Progenitor cell of endocrine pancreas (in vitro differentiated cells): ENCODE results near the gene ANO6. TPM values are rescaled to one million over a fixed set of nuclear protein-coding genes. Genes with fewer than 3 reads are reported as not detected.
A peak's percentile ranks its signal among the peaks of the same experiment; 100 is the strongest.

Experiments
- DNase-seq: peaks from one replicate; pipeline ENCODE4 v3.0.0; 2021; ENCODE audit warnings: low spot score; ENCODE audit not compliant: unreplicated experiment
- H3K27ac Mint-ChIP-seq: 2 replicates; pipeline ENCODE4 v1.8.0; 2021; ENCODE audit warnings: mild to moderate bottlenecking, moderate library complexity, mixed read lengths
- H3K27me3 Mint-ChIP-seq: 2 replicates; pipeline ENCODE4 v1.8.0; 2021; ENCODE audit warnings: mixed read lengths
- H3K36me3 Mint-ChIP-seq: 2 replicates; pipeline ENCODE4 v1.8.0; 2022; ENCODE audit warnings: mixed read lengths; ENCODE audit not compliant: insufficient read depth
- H3K4me1 Mint-ChIP-seq: 2 replicates; pipeline ENCODE4 v1.8.0; 2021; ENCODE audit warnings: low read depth, mixed read lengths
- H3K4me3 Mint-ChIP-seq: 2 replicates; pipeline ENCODE4 v1.8.0; 2021; ENCODE audit warnings: low read depth, mild to moderate bottlenecking, moderate library complexity, mixed read lengths
- H3K9me3 Mint-ChIP-seq: 2 replicates; pipeline ENCODE4 v1.8.0; 2021; ENCODE audit warnings: low read depth, mixed read lengths
- total RNA-seq: library from RNA; stranded (reverse); gene quantifications from 2 replicates; pipeline ENCODE4 v1.2.1, GENCODE V29; 2021
- TF ChIP-seq, protein P1 (sequence below): fragments of 200-600 bp; sonication (generic); IDR thresholded peaks from one replicate; pipeline ENCODE4 v1.5.0; 2021; ENCODE audit warnings: antibody characterized with exemption, mild to moderate bottlenecking; ENCODE audit not compliant: unreplicated experiment

ANO6 gene
- total RNA-seq, 1 donor from 2014 or later, result 39.2 TPM

DNA sequence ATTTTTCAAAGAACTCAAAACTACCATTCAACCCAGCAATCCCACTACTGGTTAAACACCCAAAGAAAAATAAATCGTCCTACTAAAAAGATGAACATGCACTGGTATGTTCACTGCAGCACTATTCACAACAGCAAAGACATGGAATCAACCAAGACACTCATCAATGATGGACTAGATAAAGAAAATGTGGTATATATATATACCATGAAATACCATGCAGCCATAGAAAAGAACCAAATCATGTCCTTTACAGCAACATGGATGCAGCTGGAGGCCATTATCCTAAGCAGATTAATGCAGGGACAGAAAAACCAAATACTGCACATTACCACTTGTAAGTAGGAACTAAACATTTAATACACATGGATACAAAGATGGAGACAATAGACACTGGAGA lies 3.8 kb upstream of the ANO6 start:
- TF ChIP-seq, protein P1, sequence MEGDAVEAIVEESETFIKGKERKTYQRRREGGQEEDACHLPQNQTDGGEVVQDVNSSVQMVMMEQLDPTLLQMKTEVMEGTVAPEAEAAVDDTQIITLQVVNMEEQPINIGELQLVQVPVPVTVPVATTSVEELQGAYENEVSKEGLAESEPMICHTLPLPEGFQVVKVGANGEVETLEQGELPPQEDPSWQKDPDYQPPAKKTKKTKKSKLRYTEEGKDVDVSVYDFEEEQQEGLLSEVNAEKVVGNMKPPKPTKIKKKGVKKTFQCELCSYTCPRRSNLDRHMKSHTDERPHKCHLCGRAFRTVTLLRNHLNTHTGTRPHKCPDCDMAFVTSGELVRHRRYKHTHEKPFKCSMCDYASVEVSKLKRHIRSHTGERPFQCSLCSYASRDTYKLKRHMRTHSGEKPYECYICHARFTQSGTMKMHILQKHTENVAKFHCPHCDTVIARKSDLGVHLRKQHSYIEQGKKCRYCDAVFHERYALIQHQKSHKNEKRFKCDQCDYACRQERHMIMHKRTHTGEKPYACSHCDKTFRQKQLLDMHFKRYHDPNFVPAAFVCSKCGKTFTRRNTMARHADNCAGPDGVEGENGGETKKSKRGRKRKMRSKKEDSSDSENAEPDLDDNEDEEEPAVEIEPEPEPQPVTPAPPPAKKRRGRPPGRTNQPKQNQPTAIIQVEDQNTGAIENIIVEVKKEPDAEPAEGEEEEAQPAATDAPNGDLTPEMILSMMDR, result no peak
- Mint-ChIP-seq H3K36me3 (no peaks in the 10 kb centered on the region), H3K27me3 (no peaks in the 10 kb centered on the region), H3K4me3 (no peak overlapping the region), H3K9me3 (no peaks in the 10 kb centered on the region), H3K27ac (no peak overlapping the region), H3K4me1 (peaks cover 15% of the 10 kb centered on the region)
- no peak for DNase-seq

DNA sequence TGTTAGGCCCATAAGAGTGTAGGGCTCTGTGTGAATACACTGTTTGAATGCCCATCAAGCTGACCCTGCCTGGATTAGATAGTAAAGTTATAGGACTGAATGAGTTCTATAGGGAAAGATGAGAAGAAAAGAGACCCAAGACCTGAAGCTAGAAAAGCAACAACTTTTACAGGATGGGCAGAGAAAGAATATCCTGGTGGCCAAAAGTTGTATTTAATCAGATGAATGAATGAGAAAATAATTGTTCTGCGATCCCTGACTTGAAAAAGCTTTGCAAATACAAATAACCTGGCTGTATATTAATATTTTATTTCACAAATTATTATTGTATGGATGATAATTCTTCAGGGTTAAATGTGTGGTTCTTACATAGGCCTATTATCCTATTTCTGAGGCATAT lies 2.8 kb upstream of the ANO6 start:
- TF ChIP-seq, protein P1, result no peak
- DNase-seq, result no peak
- no peak overlapping the region for H3K4me3 Mint-ChIP-seq
- no peaks in the 10 kb centered on the region for H3K27me3 Mint-ChIP-seq
- H3K36me3 Mint-ChIP-seq, result no peaks in the 10 kb centered on the region
- H3K9me3 Mint-ChIP-seq, result no peaks in the 10 kb centered on the region
- no peak overlapping the region for H3K27ac Mint-ChIP-seq
- peaks cover 25% of the 10 kb centered on the region for H3K4me1 Mint-ChIP-seq

DNA sequence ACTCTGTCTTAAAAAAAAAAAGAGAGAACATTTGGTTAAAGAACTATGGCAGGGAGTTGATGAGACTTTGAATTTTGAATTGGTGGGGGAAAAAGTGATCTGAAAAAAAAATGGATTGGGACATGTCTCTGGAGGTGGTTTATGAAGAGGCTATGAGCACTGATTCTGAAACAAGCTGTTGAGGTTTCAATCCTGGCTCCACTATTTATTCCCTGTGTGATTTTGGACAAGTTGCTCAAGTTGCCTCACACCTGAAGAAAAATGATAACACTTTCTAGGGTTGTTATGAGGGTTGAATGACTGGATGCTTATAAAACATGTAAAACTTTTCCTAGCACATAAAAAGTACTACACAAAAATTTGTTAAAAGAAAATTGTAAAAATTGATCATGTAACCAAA lies 1.8 kb upstream of the ANO6 start:
- no peak for DNase-seq
- H3K9me3 Mint-ChIP-seq, result no peaks in the 10 kb centered on the region
- no peak overlapping the region for H3K27ac Mint-ChIP-seq
- peak overlapping the region; percentile 41 for H3K4me3 Mint-ChIP-seq
- TF ChIP-seq, protein P1, result no peak
- H3K4me1 Mint-ChIP-seq, result peaks cover 27% of the 10 kb centered on the region
- H3K36me3 Mint-ChIP-seq, result no peaks in the 10 kb centered on the region
- H3K27me3 Mint-ChIP-seq, result no peaks in the 10 kb centered on the region

DNA sequence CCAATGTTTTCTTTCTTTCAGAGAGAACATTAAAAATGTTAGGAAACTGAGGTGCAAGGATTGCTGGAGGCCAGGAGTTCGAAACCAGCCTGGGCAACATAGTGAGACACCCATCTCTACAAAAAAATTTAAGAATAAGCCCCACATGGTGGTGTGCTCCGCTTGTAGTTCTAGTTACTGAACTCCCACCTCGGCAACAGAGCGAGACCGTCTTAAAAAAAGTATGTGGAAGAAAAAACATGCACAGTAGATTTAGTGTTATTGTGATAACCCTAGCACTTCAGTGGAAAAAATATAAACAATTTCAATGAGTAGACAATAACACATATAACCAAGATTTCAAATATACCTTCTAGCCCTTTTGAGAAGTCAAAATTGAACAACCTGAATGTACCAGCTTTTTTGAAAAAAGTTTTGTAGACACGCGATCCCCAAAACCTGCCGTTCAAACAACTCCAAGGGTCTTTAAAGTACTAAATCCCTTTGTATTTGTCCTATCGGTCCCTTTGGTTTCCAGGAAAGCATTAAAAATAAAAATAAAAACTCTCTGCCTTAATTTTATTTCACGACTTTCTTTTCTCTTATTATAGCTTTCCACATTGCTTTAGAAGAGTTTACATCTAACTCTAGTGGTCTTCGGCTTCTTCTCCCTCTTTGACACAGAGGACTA lies 1.0 kb upstream of the ANO6 start:
- H3K4me3 Mint-ChIP-seq, result peak overlapping the region; percentile 91
- H3K36me3 Mint-ChIP-seq, result no peaks in the 10 kb centered on the region
- peaks cover 29% of the 10 kb centered on the region for H3K4me1 Mint-ChIP-seq
- no peaks in the 10 kb centered on the region for H3K27me3 Mint-ChIP-seq
- H3K27ac Mint-ChIP-seq, result peak overlapping the region; percentile 97
- TF ChIP-seq, protein P1, result no peak
- no peaks in the 10 kb centered on the region for H3K9me3 Mint-ChIP-seq
- DNase-seq, result no peak

DNA sequence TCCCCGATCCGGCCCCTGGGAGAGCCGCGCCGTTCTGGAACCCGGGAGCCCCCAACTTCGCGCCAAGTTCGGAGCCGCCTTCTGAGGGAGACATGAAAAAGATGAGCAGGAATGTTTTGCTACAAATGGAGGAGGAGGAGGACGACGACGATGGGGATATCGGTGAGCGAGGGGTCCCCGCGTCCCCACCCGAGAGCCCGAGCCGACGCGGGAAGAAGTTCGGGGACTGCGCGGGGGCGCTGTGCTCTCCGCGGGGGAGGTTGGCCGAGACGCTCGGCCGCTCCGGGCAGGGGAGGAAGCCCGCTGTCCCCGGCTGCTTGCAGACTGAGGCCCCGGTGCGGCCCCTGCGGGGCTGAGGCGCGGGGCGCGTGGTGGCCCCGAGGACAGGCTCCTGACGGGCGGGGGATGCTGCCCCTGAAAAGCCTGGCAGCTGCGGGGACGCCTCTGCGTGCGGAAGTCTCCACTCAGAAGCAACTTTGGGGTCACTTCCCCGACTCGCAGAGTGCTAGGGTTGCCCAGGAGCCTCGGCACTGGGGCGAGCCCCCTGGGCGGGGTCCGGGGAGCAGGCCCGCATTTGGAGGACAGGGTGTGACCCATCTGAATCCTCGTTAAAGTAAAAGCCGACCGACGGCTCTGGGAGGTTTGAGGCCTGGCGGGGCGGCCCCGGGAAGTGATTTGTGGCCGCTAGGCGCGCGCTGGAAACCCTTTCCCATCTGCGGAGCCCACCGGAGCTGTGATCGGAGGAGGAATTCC lies 511 bp downstream of the ANO6 start:
- Mint-ChIP-seq H3K27ac (peak overlapping the region; percentile 97), H3K4me3 (peak overlapping the region; percentile 91), H3K36me3 (peaks cover 3% of the 10 kb centered on the region), H3K4me1 (peaks cover 34% of the 10 kb centered on the region), H3K27me3 (no peaks in the 10 kb centered on the region), H3K9me3 (no peaks in the 10 kb centered on the region)
- DNase-seq, result peak; percentile 30
- TF ChIP-seq, protein P1, result peak; percentile 51
